ENCODE results near the gene TENM4. TPM values are rescaled to one million over a fixed set of nuclear protein-coding genes. Genes with fewer than 3 reads are reported as not detected.

TENM4 gene
- polyA plus RNA-seq, 3 donors, result 0.31 to 1.7 TPM; not detected in 1

DNA sequence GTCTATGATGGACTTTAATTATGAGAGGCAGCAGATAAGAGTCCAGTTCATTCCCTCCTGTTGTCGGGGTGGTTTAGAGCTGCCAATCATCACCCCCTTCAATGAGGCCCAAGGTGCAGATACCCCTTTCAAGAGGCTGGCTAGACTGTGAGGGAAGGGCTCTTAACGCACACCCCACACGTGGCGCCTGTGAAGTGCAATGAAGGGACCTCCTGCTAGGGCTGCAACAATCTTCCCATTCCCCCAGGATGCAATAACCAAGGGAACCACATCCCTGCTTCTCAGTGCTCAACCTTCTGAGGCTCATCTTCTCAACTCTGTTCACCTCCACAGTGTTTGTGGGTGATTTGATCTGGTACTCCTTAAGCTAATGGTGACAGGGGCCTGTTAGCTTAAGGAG lies 19.0 kb downstream of the TENM4 start:
- intact Hi-C loops (cut with micrococcal nuclease), result no loop called here

DNA sequence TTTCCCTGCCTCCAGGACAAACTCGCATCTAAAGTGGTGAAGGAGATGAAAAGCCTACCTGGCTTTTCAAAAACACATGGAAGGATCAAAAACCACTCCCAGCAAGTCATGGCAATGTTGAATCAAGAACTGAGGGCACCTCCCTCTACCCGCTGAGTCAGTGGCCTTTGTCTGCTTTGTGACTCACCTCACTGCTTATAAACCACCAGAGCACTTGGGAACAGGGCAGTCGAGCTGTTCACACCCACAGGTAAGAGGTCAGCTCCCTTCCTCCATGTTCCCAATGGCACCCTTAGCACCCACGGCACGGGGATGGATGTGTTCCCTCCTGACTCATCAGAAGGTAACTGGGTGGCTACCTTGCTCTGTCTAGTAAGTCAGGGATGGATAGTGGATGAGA lies 21.7 kb downstream of the TENM4 start:
- no peak overlapping the region for H3K4me2 ChIP-seq (replicated peaks; ENCODE audit: extremely low read depth, low read length, poor library complexity, severe bottlenecking)
- H3K4me3 Mint-ChIP-seq, result no peak overlapping the region
- no peaks in the 10 kb centered on the region for H3K4me1 ChIP-seq (ENCODE audit: control insufficient read depth in 1 of 2, insufficient read depth in 2 of 2, low read length in 2 of 2)
- H3K79me2 ChIP-seq (ENCODE audit: insufficient read depth, low read length), result no peaks in the 10 kb centered on the region
- H3K27me3 ChIP-seq (ENCODE audit: control insufficient read depth in 2 of 2, insufficient read depth in 2 of 2, low read length in 2 of 2), result peaks cover 4 to 12% of the 10 kb centered on the region in 2 donors
- no peak overlapping the region for H3K27ac Mint-ChIP-seq
- intact Hi-C loops (cut with micrococcal nuclease), result no loop called here
- TF ChIP-seq CTCF (IDR thresholded peaks at IDR 0.05), result no peak
- H2AFZ ChIP-seq (ENCODE audit: insufficient read depth, low read depth, low read length, poor library complexity, severe bottlenecking), result no peak overlapping the region
- H3K36me3 Mint-ChIP-seq, result no peaks in the 10 kb centered on the region
- no peaks in the 10 kb centered on the region for H3K4me1 Mint-ChIP-seq
- peaks cover 2 to 26% (median 10%) of the 10 kb centered on the region in 3 donors for H3K27me3 Mint-ChIP-seq (ENCODE audit: low read depth in 3 of 3)
- no peak for DNase-seq
- peaks cover 0 to 9% (median 2%) of the 10 kb centered on the region in 7 donors for H3K9me3 Mint-ChIP-seq
- no peaks in the 10 kb centered on the region for H3K9me3 ChIP-seq (replicated peaks in 1 of 2; ENCODE audit: control insufficient read depth in 1 of 2, insufficient read depth in 1 of 2, low read length in 2 of 2)
- no peaks in the 10 kb centered on the region for H3K36me3 ChIP-seq (replicated peaks in 1 of 2; ENCODE audit: control insufficient read depth in 1 of 2, insufficient read depth in 2 of 2, low read length in 2 of 2)
- H3K4me3 ChIP-seq (replicated peaks in 1 of 3; ENCODE audit: low read depth in 2 of 3, low read length in 3 of 3), result no peak overlapping the region
- no peak overlapping the region for H3K27ac ChIP-seq (ENCODE audit: low read depth in 1 of 2, low read length in 2 of 2)
- 100% methylated on average over 1 of the region's 5 CpGs for whole genome bisulfite sequencing (ENCODE audit: insufficient coverage)
- no peak overlapping the region for H3K9ac ChIP-seq (ENCODE audit: insufficient read depth, low read length, poor library complexity, severe bottlenecking)
- peaks cover 3% of the 10 kb centered on the region for H4K20me1 ChIP-seq (ENCODE audit: insufficient read depth, low read length)

More for the DNA sequence above, 19.0 kb downstream of the TENM4 start:
- Mint-ChIP-seq H3K4me3 (no peak overlapping the region), H3K4me1 (no peaks in the 10 kb centered on the region), H3K27me3 (ENCODE audit: low read depth in 3 of 3) (peaks cover 2 to 26% (median 14%) of the 10 kb centered on the region in 3 donors), H3K9me3 (peaks cover 0 to 6% (median 2%) of the 10 kb centered on the region in 7 donors), H3K27ac (no peak overlapping the region), H3K36me3 (no peaks in the 10 kb centered on the region)
- no peaks in the 10 kb centered on the region for H3K9me3 ChIP-seq (replicated peaks in 1 of 2; ENCODE audit: control insufficient read depth in 1 of 2, insufficient read depth in 1 of 2, low read length in 2 of 2)
- H3K4me2 ChIP-seq (replicated peaks; ENCODE audit: extremely low read depth, low read length, poor library complexity, severe bottlenecking), result no peak overlapping the region
- H3K9ac ChIP-seq (ENCODE audit: insufficient read depth, low read length, poor library complexity, severe bottlenecking), result no peak overlapping the region
- H3K27ac ChIP-seq (ENCODE audit: low read depth in 1 of 2, low read length in 2 of 2), result no peak overlapping the region
- H3K4me1 ChIP-seq (ENCODE audit: control insufficient read depth in 1 of 2, insufficient read depth in 2 of 2, low read length in 2 of 2), result no peaks in the 10 kb centered on the region
- 100% methylated on average over 1 of the region's 4 CpGs for WGBS (ENCODE audit: insufficient coverage)
- H4K20me1 ChIP-seq (ENCODE audit: insufficient read depth, low read length), result peaks cover 3% of the 10 kb centered on the region
- no peak for TF ChIP-seq CTCF (IDR thresholded peaks at IDR 0.05)
- no peaks in the 10 kb centered on the region for H3K79me2 ChIP-seq (ENCODE audit: insufficient read depth, low read length)
- no peak for DNase-seq
- H2AFZ ChIP-seq (ENCODE audit: insufficient read depth, low read depth, low read length, poor library complexity, severe bottlenecking), result no peak overlapping the region
- H3K4me3 ChIP-seq (replicated peaks in 1 of 3; ENCODE audit: low read depth in 2 of 3, low read length in 3 of 3), result no peak overlapping the region
- no peaks in the 10 kb centered on the region for H3K36me3 ChIP-seq (replicated peaks in 1 of 2; ENCODE audit: control insufficient read depth in 1 of 2, insufficient read depth in 2 of 2, low read length in 2 of 2)
- H3K27me3 ChIP-seq (ENCODE audit: control insufficient read depth in 2 of 2, insufficient read depth in 2 of 2, low read length in 2 of 2), result peaks cover 4 to 9% of the 10 kb centered on the region in 2 donors

All from CD14-positive monocyte (primary cell).